GM19035 (cell line): ENCODE results near the gene LKAAEAR1.

Source experiments
- ATAC-seq: cut with Tn5 transposase; IDR thresholded peaks from one replicate; pipeline ENCODE4 v1.9.1; 2021; ENCODE audit not compliant: unreplicated experiment

LKAAEAR1 gene

GRCh38 chr20:64111841-64112641 lies 27.8 kb upstream of the LKAAEAR1 start:
- no peak for ATAC-seq

- ATAC-seq: no peak
Measured at GRCh38 chr20:64110411-64111068, 26.3 kb upstream of the LKAAEAR1 start.

- ATAC-seq: no peak
Measured at GRCh38 chr20:64109831-64110391, 25.7 kb upstream of the LKAAEAR1 start.

GRCh38 chr20:64108731-64109681 lies 24.8 kb upstream of the LKAAEAR1 start:
- no peak for ATAC-seq

GRCh38 chr20:64107736-64108457 lies 23.7 kb upstream of the LKAAEAR1 start:
- ATAC-seq: no peak

- no peak for ATAC-seq
Measured at GRCh38 chr20:64106981-64107735, 23.0 kb upstream of the LKAAEAR1 start, which contains the start of gene NPBWR2. Gene NPBWR2 (minus strand): TSS chr20:64107565. CDS start chr20:64106831, 734 bp downstream.

- ATAC-seq: no peak
Measured at GRCh38 chr20:64106435-64106961, 22.3 kb upstream of the LKAAEAR1 start.

- no peak for ATAC-seq
Measured at GRCh38 chr20:64105846-64106434, 21.7 kb upstream of the LKAAEAR1 start.

GRCh38 chr20:64104667-64105451 lies 20.7 kb upstream of the LKAAEAR1 start:
- ATAC-seq: no peak

GRCh38 chr20:64103871-64104666 lies 19.9 kb upstream of the LKAAEAR1 start:
- ATAC-seq: no peak

- no peak for ATAC-seq
Measured at GRCh38 chr20:64102647-64103354, 18.6 kb upstream of the LKAAEAR1 start.

GRCh38 chr20:64101731-64102621 lies 17.8 kb upstream of the LKAAEAR1 start:
- ATAC-seq: no peak

GRCh38 chr20:64100946-64101688 lies 16.9 kb upstream of the LKAAEAR1 start:
- ATAC-seq: no peak

GRCh38 chr20:64100566-64100888 lies 16.3 kb upstream of the LKAAEAR1 start:
- ATAC-seq: no peak
